Right renal cortex interstitium (tissue), 3 donors: ENCODE measurements around the gene ESRP2. TPM values are rescaled to one million over a fixed set of nuclear protein-coding genes. Genes with fewer than 3 reads are reported as not detected.

ENCODE experiments used
- DNase-seq, 3 donors: peaks; one replicate each; pipeline ENCODE4 v3.0.0-alpha.2; 2013; ENCODE audit warnings: low read depth in 3 of 3, low spot score in 2 of 3
- polyA plus RNA-seq, 3 donors: library from polyadenylated mRNA; unstranded; fragments of 120-200 nt; gene quantifications; one replicate each; pipeline ENCODE4 v1.2.1, GENCODE V29; 2013; ENCODE audit not compliant: insufficient read length in 3 of 3

Gene ESRP2
- polyA plus RNA-seq, 3 donors: 23.1 to 28.6 (median 26.1) TPM

DNA sequence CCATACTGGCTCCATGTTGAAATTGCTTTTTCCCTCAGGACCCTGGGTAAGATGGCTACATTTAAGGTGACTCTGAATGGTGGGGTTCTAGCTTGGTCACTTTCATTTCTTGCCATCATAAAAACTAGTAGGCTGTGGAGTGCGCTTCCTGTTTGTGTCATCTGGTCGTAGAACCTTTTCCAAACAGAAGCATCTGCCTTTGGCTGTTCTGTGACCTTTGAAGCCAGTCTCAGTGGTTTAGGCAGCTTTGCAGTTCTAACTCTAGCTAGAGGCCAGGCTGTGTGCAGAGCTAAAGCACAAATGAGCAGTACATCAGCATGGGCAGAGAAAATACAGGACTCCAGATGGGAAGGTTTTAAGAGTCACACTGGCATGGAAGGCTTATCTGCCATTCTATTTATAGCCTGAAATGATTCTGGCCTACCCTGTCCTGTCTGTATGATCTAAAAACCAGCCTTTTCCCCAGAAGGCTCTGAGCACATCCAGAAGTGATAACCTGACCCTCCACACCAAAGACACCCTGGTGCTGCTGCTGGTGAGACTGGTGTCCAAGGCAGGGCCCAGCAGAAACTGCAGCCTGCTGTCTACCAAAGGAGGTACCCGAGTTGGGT is 8.6 kb downstream of the ESRP2 start:
- no peak for DNase-seq

GRCh38 chr16:68226116-68226515 is 9.8 kb downstream of the ESRP2 start:
- DNase-seq: no peak

DNA sequence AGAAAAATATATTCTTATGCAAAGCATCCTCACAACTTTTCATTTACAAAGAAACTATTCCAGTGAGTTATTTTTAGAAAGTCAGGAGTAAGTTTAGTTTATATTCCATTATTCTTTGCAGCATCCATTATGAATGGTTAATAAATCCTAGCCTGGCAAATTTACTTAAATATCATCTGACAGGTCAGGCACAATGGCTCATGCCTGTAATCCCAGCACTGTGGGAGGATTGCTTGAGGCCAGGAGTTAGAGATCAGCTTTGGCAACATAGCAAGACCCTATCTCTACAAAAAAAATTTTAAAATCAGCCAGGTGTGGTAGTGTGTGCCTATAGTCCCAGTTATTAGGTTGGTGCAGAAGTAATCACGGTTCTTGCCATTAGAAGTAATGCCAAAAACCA is 12.9 kb downstream of the ESRP2 start:
- DNase-seq: no peak

GRCh38 chr16:68219725-68220351 is 16.1 kb downstream of the ESRP2 start:
- DNase-seq: no peak

GRCh38 chr16:68217506-68217905 is 18.4 kb downstream of the ESRP2 start:
- no peak for DNase-seq

DNA sequence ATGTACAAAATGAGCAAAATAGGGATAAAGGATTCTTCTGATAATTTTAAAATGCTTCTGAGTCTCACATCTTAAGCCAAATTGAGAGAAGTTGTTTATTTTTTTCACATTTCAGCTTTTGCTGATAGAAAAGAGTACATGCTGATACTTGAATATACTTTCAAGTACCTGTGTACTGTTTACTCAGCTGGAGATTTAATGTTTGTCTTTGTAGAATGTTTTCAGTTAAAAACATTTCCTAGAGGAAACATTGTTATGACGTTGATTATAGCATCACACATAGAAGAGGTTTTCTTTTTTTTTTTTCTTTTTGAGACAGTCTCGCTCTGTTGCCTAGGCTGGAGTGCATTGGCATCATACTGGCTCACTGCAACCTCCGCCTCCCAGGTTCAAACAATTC is 19.7 kb downstream of the ESRP2 start:
- no peak for DNase-seq

DNA sequence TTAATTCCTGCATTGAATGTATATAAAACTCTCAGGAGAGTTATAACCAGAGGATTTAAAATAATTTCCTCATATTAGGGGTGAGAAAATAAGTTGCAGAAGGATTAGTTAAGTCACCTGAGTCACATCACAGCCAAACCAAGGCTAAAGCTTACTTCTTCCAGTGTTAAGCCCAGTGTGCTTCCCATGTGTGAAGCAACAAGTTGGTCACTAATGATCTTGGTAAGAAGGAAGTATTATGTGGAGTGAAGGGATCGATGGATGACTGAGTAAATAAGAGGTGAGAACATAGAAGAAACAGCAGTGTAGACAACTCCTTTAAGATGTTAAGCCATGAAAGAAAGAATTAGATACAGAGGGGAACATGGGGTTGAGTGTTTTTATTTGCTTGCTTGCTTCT is 20.6 kb downstream of the ESRP2 start:
- no peak for DNase-seq

DNA sequence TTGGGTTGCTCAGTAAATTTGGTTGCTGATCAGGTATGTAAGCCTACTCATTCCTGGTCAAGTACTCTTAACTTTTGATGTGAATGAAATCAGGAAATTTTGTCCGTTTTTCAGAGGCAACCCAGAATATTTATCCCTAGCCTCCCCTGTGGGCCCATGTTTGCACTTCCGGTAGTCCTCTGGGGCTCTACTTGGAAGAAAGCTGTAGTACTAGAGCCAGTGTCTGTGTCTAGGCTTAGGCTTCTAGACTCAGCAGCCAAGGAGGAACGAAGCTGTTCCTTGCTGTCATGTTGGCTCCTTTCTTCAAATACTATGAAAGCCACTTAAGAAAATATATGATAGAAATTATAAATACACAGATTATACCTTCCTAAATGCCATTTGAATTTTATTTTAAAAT is 21.2 kb downstream of the ESRP2 start:
- DNase-seq: no peak

- no peak for DNase-seq
Observed at GRCh38 chr16:68206245-68206644, 29.7 kb downstream of the ESRP2 start.

- peak in 2 of 3 donors; percentile 5 to 13 for DNase-seq
Observed at GRCh38 chr16:68202091-68202519, 33.8 kb downstream of the ESRP2 start.

DNA sequence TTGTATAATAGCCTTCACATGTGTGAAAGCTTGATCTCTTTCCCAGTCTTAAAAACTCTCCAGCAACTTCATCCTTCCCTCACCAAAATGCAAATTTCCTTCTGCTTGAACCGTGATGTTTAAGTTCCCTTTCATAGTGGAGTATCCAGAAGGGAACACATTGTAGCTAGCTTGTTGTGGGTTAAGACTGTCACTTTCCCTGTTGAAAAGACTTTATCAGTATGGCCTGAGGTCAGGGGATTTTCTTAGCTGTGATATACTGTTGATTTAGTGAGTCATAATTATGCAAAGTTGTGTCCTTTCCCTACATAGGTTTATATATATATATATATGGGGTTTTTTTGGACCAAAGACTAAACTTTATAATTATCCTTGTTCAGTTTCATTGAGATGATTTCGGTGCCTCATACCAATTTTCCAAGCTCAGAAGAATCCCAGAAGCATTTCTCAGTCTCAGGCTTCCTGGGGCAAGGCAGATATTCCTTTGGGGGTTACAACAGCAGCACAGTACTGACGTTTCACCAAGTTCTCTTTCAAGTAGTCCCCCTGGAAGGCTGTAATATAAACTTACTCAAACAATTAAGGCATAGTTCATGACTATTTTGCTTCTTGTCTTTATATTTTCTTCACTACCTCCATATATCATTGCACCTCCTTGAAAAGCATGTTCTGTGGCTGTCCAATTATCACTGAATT is 35.7 kb downstream of the ESRP2 start:
- DNase-seq: no peak

DNA sequence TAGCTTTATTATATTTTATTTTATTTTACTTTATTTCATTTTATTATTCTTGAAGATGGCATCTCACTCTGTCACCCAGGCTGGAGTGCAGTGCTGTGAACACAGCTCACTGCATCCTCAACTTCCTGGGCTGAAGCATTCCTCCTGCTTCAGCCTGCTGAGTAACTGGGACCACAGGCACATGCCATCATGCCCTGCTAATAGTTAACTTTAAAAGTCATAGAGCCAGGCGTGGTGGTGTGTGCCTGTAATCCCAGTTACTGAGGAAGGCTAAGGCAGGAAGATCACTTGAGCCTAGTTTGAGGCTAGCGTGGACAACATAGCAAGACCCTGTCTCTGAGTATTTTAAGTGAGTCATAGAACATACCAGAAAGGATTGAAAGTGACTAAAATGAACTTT is 38.7 kb downstream of the ESRP2 start:
- DNase-seq: no peak

DNA sequence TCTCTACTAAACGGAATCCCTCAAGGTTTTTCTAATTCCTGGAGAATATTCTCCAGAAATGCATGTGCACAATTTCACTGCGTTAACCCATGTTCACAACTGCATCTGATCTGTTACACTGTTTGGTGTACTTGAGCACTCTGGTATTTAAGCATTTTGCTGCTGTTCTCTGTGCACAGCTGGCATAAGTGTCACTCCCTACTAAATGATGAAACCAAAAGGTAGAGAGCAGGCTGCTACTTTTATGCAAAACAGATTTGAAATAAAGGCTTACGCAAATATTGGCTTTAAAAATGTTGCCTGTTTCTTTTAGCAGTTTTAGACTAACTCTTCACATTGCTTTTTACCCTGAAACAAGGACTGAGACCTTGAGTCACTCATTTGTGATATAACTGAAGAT is 41.7 kb downstream of the ESRP2 start:
- no peak for DNase-seq

- no peak for DNase-seq
Observed at GRCh38 chr16:68190736-68191510, 45.0 kb downstream of the ESRP2 start.

DNA sequence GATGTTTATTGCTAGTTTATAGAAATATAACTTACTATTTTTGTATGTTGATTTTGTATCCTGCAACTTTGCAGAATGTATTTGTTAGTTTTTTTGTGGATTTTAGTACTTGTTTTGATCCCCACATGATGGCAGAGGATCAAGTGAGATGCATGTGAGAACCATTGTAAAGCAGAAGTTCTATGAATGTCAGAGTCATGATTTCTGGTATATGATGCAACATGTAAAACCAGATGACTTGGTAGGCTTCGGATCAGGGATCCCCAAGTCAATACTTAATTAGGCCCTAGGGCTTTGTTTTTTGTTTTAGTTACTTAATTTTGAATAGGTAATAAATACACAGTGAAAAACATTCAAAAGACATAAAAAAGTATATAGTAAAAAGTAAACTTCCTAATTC is 45.8 kb downstream of the ESRP2 start:
- DNase-seq: no peak

DNA sequence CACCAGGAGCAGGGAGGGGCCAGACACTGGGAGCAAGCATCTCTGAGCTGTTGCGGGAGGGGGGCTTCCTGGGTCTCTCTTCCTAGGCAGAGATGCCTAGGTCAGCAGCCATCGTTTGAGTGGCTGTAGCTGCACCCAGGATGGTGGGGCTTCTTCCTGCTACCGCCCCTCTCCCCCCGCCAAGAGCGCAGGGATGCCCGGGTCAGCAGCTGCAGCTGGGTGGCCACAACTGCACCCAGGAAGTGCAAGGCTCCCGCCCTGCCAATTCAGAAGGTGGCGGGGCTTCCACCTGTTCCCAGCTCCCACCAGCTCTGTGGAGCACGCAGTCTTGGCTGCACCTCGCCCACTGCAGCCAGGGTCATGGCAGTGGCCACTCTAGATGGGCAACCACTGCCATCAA is 47.8 kb downstream of the ESRP2 start:
- DNase-seq: no peak

- no peak for DNase-seq
Observed at GRCh38 chr16:68187505-68187904, 48.4 kb downstream of the ESRP2 start.

DNA sequence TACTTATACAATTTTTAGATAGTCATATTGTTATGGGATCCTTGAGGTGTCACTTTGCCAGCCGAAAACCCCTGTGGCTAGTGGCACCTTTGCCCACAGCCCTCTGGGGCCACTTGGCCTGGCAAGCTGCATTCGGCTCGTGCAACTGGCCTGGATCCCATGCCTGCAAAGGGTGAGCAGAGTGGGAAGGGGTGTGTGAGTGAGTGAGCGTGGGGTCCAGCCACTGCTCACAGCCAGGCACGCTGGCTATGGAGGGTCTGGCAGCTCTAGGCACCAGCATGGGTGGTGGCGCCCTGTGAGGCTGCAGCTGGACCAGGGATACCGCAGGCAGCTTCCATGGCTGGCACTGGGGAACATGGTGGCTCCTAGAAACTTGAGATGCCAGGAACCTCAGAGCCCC is 49.0 kb downstream of the ESRP2 start:
- DNase-seq: no peak

GRCh38 chr16:68183046-68183445 is 52.9 kb downstream of the ESRP2 start:
- no peak for DNase-seq

GRCh38 chr16:68179855-68180254 is 56.1 kb downstream of the ESRP2 start:
- no peak for DNase-seq

DNA sequence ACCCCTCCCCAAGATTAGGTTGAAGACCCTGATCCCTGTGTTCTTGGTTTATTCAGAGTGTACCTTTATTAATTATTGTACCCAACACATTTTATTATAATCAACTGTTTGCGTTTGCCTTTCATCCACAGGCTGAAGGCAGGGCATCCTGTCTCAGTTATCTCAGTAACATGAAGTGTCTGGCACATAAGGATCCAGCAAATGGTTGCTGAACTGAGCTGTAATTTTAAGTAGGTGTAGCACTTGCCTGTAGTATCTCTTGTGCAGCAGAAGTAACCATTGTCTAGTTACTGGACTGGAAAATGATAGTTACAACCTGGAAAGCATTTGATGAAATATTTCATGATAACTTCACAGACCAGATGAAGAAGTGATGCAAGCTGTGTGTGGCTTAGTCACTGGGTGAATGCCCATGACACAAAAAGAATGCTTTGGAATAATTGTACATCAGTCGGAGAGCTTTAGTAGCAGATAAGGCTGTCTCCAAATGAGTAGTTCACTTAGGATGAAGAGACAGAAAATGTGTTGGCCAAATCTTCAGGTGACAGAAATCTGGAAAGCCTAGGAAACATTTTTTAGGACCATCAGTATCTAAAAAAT is 56.6 kb downstream of the ESRP2 start:
- no peak for DNase-seq
